AG09319 (cell line): ENCODE data around the gene ORAI1.
A peak's percentile ranks its signal among the peaks of the same experiment; 100 is the strongest.
"Not testable (repeated sequence)": the region's sequence is repeated elsewhere in the genome, so short reads cannot be mapped to it uniquely, and the experiment has no call there.

ENCODE experiments used
- DNase-seq: peaks from one replicate; pipeline ENCODE4 v3.0.0-alpha.2; 2010; ENCODE audit warnings: low read depth; ENCODE audit errors: extremely low read depth
- CTCF ChIP-seq: IDR thresholded peaks from 2 replicates; pipeline ENCODE4 v1.5.1; 2011; ENCODE audit warnings: low read depth, mild to moderate bottlenecking, inconsistent platforms, low read length, moderate library complexity

The ORAI1 gene

GRCh38 chr12:121657305-121658008 is 31.1 kb downstream of the ORAI1 start:
- no peak for TF ChIP-seq CTCF
- DNase-seq = no peak

- DNase-seq = not testable (repeated sequence)
Observed at GRCh38 chr12:121661353-121662105, 35.2 kb downstream of the ORAI1 start.

GRCh38 chr12:121663610-121663929 is 37.2 kb downstream of the ORAI1 start:
- TF ChIP-seq CTCF = no peak
- DNase-seq = no peak

- not testable (repeated sequence) for DNase-seq
Observed at GRCh38 chr12:121666829-121667228, 40.5 kb downstream of the ORAI1 start.

- DNase-seq = no peak
Observed at GRCh38 chr12:121668750-121669520, 42.6 kb downstream of the ORAI1 start.

GRCh38 chr12:121669521-121669900 is 43.2 kb downstream of the ORAI1 start, which contains the start of gene MORN3:
Gene MORN3 (minus strand): TSS chr12:121669654. CDS start chr12:121669483, 171 bp downstream.
- no peak for DNase-seq
- no peak for TF ChIP-seq CTCF

More at GRCh38 chr12:121668750-121669520, 42.6 kb downstream of the ORAI1 start:
- peak; percentile 69 for TF ChIP-seq CTCF

- DNase-seq = no peak
- TF ChIP-seq CTCF = no peak
Observed at GRCh38 chr12:121673013-121673511, 46.7 kb downstream of the ORAI1 start.

- no peak for DNase-seq
- TF ChIP-seq CTCF = no peak
Observed at GRCh38 chr12:121676190-121676589, 49.9 kb downstream of the ORAI1 start.
